GM19324 (cell line): ENCODE results near the gene ARL4A.
"Not testable (repeated sequence)": the region's sequence is repeated elsewhere in the genome, so short reads cannot be mapped to it uniquely, and the experiment has no call there.

ENCODE experiments used
- ATAC-seq: cut with Tn5 transposase; IDR thresholded peaks from one replicate; pipeline ENCODE4 v1.9.1; 2021; ENCODE audit warnings: mild to moderate bottlenecking, moderate library complexity; ENCODE audit not compliant: unreplicated experiment, low FRiP score

The ARL4A gene, protein sequence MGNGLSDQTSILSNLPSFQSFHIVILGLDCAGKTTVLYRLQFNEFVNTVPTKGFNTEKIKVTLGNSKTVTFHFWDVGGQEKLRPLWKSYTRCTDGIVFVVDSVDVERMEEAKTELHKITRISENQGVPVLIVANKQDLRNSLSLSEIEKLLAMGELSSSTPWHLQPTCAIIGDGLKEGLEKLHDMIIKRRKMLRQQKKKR

GRCh38 chr7:12686891-12687717 lies at the start of gene ARL4A:
Gene ARL4A, plus strand, starts transcription at chr7:12687633. Its CDS starts 622 bp downstream, at chr7:12688255.
- peak; percentile 94 for ATAC-seq

DNA sequence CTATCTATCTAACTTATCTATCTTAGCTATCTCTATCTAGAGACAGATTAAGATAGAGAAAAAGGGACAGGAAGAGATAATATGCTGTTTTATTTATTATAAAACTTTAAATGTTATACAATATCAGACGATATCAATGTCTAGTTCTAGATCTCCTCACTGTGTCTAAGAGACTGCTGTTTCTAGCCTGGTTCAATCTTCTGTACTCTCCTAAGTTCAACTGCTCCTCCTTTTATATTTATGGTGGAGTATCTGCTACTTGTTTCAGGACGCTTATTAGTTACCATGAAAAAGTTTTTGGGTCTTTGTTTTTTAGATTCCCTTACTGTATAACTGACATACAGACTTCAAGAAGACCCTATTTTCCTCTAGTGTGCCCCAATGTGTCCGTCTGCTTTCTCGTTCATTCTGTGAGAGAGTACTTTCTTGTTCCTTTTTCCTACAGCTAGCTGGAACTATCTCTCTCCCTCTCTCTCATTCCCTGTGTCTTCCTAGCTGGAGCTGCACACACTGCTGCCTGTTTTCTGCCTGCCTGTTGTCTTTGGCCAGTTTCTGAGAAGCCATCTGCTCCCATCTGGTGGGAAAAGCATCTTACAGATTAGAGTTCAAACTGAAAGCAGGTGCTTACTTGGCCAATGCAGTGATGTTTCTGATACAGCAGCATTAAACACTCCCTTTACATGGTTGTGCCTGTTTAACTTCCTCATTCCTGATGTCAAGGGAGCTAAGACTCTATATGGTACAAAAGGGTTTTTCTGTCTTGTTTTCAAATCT lies 49.4 kb upstream of the ARL4A start:
- ATAC-seq = peak; percentile 54

DNA sequence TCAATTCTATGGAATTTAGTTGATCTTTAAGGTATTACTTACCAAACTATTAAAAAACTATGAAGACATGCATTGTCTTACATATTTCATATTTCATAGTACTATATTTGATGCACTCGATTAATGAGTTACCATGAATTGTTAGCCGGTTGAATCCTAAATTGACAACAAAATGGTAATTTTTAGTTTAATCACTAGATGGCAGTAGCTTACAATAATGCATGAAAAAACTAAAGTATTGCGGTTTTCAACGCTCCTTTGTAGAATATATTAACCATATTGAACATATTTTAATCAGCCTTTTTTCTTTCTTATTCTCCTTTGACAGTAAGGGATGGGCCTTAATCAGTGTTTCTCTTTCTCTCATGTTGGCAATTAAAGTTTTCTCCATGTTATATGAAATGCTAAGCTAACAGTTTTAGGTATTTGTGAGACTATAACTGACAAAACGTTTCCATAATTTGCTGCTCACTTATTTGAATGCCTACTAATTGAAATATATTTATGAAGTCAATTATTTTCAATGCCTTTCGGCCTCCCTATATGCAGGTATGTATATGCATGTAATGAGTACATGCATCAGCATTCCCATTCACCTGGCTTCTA lies 48.5 kb upstream of the ARL4A start:
- ATAC-seq = no peak

DNA sequence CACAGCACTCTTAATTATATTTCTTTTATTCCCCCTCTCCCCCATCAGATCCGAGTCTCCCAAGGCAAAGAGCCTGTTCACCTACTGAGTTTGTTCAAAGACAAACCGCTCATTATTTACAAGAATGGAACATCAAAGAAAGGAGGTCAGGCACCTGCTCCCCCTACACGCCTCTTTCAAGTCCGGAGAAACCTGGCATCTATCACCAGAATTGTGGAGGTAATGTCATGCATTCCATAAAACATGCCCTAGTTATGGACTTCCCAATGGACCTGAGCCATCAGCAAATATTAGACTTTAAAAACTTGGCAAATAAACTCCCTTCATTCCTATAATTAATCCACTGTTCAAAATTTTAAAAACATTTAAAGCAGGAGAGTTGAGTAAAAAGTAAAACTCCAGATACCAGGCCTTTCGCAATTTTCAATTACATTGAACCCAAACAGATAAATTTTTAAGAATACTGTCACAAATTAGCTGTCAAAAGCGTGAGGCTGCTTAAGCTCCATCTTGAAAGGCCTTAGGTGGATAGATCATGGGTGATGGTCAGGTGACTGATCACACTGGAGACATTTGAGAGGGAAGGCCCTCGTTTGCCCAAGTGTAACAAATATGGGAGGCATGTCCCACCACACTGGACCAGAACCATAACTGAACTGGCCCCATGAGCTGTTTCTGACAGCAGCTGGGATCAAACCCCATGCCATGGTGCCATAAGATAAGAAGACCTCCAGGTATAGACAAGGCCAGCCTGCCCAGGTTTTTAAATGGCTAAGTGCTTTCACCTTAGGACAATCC lies 46.9 kb upstream of the ARL4A start:
- ATAC-seq = no peak

DNA sequence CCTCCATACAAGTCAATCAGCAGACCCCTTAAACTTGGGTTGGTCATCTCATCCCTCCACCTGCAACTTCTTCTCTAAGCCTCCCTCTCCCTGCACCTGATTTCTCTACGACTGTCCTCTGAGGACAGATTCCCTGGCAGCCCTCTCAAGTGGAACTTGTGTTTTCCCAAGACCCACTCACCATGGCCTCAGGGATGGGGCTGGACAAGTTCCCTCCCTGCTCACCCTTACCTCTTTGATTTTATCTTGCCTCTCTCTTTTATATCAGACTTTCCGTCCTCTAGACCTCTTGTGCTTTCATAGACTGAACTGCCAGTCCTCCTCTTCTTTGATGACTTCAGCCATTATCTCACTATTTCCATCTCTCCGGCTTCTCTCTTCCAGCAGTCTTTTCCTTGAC lies 46.2 kb upstream of the ARL4A start:
- ATAC-seq = no peak

- ATAC-seq = no peak
Measured at GRCh38 chr7:12642508-12642907, 44.9 kb upstream of the ARL4A start.

GRCh38 chr7:12643001-12643643 lies 44.3 kb upstream of the ARL4A start:
- ATAC-seq = no peak

DNA sequence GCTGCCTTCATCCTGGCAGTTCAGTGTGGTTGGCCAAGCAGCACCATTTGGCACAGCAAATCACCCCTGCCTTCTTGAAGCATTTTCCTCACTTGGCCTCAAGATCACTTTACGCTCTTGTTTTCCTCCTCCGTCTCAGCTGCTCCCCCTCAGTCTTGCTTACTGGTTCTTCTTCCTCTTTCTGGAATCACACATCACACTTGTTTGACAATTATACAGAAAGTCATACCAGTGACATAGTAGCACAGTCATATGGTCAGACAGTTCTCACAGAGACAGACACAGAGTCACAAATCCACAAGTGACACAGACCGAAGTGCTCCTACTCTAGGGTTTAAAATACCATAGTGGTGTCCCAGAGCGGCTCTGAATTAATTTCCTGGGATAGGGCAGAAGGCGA lies 43.8 kb upstream of the ARL4A start:
- ATAC-seq = peak; percentile 36

DNA sequence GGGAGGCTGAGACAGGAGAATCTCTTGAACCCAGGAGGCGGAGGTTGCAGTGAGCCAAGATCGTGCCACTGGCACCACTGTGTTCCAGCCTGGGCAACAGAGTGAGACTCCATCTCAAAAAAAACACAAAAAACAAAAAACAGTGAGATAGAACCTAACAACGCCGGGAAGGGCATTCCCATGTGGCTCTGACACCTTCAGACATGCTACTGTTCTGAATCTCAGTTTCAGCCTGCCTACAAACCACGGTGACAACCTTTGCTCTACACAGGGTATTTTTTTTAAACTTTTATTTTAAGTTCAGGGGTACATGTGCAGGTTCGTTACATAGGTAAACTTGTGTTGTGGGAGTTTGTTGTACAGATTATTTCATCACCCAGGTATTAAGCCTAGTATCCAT lies 42.2 kb upstream of the ARL4A start:
- ATAC-seq = not testable (repeated sequence)

DNA sequence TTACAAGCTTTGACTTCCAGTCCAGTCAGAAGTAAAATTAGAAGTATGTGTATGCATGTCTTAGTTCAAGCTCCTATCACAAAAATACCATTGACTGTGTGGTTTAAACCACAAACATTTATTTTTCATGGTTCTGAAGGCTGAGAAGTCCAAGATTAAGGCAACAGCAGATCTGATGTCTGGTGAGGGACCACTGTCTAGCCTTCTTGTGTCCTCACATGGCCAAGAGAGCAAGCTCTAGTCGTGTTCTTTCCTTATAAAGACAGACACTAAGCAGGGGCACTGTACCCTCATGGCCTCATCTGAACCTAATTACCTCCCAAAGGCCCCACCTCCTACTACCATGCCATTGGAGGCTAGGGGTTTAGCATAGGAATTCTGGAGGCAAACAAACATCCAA lies 41.3 kb upstream of the ARL4A start:
- ATAC-seq = no peak

GRCh38 chr7:12647364-12648219 lies 39.8 kb upstream of the ARL4A start:
- ATAC-seq = no peak

DNA sequence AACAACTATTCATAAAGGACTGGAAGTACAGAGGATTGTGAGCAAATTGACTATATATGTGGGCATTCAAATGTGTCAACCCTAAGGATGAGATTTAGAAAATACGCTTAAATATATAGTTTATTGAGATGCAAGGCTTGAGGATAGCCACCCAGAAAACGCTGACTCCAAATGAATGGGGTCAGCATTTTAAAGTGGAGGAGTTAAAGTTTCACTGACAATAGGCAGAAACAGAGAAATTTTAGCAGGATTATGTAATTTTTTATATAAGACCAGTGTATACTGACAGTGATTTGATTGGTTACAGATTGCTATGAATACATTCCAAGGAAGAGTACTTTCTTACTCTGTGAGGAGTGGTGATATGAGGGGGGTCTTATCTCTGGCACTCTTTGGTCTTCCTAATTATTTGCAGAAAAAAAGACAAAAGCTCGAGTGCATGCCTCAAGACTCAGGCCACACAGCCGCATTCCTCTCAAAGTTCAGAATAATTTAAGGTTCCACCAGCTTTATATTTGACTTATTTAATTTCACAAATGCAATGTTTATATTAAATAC lies 38.6 kb upstream of the ARL4A start:
- no peak for ATAC-seq

- ATAC-seq = no peak
Measured at GRCh38 chr7:12649348-12649747, 38.1 kb upstream of the ARL4A start.

DNA sequence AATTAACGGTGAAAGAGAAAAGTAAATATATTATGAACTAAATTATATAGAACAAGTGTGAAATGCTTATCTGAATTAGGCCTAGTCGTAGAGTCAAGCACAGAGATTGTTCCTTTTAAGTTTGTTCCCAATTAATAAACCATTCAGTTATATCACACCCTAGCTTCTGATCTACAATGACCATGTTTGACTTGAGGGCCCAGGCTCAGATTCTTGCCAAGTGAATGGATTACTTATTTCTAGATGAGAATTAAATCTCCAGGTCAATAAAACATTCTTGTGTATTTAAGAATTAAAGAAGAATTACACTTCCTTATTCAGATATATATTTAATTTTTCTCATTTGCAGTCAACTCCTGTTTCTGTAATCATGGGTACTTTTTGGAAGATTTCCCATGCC lies 37.4 kb upstream of the ARL4A start:
- ATAC-seq = no peak

- ATAC-seq = no peak
Measured at GRCh38 chr7:12653110-12653509, 34.3 kb upstream of the ARL4A start.

- no peak for ATAC-seq
Measured at GRCh38 chr7:12653518-12653917, 33.9 kb upstream of the ARL4A start.

DNA sequence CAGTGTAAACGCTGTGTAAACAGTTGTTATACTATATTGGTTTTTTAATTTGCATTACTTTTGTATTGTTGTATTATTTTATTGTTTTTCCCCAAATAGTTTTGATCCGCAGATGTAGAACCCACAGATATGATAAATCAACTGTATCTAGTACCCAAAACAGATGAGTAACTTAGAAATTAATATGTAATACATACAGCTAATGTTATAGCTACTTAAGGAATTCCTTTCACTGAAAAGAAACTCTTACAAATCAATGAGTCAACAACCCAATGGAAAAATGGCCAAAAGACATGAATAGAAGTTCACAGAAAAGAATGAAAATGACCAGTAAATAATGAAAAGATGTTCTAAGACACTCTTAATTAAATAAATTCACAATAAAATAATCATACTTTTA lies 32.3 kb upstream of the ARL4A start:
- ATAC-seq = no peak

- ATAC-seq = not testable (repeated sequence)
Measured at GRCh38 chr7:12660423-12660822, 27.0 kb upstream of the ARL4A start.
